Activated CD4-positive, CD25-positive, alpha-beta regulatory T cell (primary cell): Measurements from ENCODE around the gene ANKRD10.

Source experiments
- DNase-seq, 4 experiments: peaks; one replicate each; lab custom pipeline; 2025; lab: John Stamatoyannopoulos, UW

ANKRD10 gene

DNA sequence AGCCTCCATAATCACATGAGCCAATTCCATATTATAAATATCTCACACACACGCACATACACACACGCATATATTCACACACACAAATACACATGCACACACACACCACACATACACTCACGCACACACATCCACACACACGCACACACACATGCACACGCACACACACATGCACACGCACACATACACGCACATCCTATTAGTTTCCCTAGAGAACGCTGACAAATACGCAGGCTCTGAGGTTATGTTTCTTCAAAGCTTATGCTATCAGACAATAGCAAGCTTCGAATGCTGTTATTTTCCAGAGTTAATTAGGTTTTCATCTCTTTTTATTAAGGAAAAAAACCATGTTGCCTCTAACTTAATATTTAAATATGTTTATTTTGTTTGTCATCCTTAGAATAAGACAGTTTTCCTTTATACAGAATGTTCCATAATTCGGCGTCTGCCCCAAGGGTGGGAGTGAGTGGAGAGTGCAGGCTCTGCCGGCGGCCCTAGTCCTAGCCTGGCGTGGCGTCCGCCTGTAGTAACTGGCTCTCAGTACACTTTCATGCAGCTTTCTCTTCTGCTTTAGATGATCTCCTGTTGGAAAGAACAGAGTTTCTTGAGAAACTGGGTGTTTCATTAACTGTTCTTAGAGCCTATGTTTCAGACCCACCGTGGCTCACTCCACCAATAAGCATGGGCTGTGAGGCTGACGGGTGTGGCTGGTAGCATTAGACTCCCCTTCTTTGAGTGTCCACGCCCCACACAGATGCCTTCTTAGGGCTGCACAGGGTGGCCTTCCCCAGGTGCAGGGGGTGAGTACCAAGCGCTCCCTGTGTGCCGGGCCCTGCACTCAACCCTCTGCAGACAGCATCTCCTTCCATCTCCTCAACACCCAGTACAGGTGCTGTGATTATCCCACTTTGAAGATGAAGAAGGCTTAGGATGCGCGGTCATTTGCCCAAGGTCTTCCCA is 30.4 kb upstream of the ANKRD10 start:
- no peak for DNase-seq

GRCh38 chr13:110944121-110944967 is 29.5 kb upstream of the ANKRD10 start:
- DNase-seq, result no peak

DNA sequence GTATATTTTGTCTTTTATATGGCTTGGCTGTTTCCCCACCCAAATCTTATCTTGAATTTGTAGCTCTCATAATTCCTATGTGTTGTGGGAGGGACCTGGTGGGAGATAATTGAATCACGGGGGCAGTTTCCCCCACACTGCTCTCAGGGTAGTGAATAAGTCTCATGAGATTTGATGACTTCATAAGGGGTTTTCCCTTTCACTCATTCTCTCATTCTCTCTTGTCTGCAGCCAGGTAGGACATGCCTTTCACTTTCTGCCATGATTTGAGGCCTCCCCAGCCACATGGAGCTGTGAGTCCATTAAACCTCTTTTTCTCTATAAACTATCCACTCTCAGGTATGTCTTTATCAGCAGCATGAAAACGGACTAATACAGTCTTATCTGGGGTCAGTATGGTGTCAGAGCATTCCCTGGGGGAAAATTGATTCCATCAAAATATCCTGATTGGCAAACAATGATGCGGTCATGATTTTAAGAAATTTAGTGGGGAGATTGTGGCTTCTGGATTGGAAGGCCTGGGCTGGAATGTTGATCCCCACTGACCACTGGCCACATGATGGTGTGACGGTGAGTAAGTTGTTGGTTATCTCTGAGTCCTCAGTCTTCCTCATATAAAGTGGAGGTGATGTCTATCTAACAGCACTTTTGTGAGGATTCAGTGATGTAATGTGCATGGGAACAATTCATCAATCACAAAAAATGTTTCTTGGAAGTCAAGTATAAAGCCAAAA is 27.5 kb upstream of the ANKRD10 start:
- no peak for DNase-seq

GRCh38 chr13:110938662-110939421 is 24.0 kb upstream of the ANKRD10 start:
- no peak for DNase-seq

GRCh38 chr13:110937511-110938285 is 22.8 kb upstream of the ANKRD10 start:
- no peak for DNase-seq

DNA sequence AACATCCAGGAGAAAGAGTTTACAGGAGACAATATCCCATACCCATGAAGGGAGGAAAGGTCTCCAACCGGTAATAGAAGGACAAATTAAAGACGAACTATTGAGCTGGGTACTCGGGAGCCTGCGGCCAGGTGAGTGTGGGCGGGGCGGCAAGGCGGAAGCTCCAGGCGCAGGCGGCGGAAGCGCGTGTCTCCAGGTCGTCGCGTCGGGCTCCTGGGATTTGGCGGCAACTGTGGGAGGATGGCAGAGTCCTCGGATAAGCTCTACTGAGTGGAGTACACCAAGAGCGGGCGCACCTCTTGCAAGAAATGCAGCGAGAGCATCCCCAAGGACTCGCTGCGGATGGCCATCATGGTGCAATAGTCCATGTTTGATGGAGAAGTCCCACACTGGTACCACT is 21.6 kb upstream of the ANKRD10 start:
- no peak for DNase-seq

DNA sequence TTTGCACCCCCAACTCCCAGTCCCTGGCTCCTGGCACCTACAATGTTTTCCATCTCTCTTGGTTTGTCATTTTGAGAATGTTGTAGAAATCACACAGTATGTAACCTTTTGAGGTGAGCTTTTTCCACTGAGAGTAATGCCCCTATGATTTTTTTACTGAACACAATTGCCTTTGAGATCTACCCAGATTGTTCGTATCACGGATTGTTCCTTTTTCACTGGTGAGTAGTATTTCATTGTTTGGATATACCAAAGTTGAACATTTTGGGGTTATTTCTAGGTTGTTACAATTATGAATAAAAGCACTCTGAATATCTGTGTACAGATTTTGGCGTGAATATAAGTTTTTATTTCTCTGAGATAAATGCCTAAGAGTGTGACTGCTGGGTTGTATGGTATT is 17.7 kb upstream of the ANKRD10 start:
- no peak for DNase-seq

- no peak for DNase-seq
Observed at GRCh38 chr13:110929104-110929777, 14.4 kb upstream of the ANKRD10 start.

DNA sequence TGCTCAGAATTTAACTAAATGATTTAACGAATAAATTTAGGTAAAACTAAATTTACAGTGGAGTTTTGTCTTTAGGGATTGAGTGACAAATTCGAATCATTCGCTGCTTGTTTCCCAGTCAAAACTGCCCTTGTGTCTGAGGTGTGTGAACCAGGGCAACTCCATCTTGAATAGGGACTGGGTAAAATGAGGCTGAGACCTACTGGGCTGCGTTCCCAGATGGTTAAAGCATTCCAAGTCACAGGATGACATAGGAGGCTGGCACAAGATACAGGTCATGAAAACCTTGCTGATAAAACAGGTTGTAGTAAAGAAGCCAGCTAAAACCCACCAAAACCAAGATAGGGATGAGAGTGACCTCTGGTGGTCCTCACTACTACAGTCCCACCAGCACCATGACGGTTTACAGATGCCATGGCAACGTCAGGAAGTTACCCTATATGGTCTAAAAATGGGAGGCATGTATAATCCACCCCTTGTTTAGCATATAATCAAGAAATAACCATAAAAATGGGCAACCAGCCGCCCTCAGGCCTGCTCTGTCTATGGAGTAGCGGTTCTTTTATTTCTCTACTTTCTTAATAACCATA is 10.2 kb upstream of the ANKRD10 start:
- no peak for DNase-seq

GRCh38 chr13:110924639-110924934 is 9.7 kb upstream of the ANKRD10 start:
- no peak for DNase-seq

DNA sequence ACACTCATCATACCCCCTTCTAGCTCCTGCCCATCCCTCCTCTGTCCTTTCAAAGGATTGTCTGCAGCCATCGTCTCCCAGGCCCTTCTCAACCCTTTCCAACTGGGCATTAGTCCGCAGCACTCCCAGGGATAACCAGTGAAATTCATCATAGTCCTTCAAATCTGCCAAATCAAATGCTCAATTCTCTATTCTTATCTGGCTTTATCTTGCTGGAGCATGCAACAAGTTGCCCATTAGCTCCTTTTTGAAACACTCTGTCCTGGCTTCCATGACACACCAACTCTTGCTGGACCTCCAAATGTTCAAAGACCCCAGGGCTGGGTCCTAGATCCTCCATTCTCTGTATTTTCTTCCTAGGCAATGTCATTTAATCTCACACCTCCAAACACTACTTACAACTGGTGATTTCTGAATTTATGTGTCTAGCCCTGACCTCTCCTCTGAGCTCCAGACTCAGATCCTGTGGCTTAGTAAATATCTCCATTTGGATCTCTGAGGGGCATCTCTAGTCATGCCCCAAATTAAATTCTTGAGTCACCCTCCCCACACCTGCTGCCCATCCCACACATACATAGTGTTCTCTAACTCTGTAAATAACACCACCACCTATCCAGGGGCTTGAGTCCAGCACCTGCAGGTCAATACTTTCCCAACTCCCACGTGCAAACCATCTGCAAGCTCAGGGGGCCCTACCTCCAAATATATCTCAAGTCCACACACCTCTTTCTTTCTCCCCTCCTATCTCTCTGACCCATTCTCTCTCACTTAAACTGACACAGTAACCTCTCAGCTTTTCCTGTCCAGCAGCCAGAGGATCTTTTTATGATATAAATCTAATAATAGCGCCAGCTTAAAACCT is 9.1 kb upstream of the ANKRD10 start:
- no peak for DNase-seq

- DNase-seq, result no peak
Observed at GRCh38 chr13:110923086-110923485, 8.2 kb upstream of the ANKRD10 start.

GRCh38 chr13:110922506-110922905 is 7.6 kb upstream of the ANKRD10 start:
- no peak for DNase-seq

GRCh38 chr13:110921695-110922094 is 6.8 kb upstream of the ANKRD10 start:
- no peak for DNase-seq

- DNase-seq, result no peak
Observed at GRCh38 chr13:110921209-110921608, 6.3 kb upstream of the ANKRD10 start.

DNA sequence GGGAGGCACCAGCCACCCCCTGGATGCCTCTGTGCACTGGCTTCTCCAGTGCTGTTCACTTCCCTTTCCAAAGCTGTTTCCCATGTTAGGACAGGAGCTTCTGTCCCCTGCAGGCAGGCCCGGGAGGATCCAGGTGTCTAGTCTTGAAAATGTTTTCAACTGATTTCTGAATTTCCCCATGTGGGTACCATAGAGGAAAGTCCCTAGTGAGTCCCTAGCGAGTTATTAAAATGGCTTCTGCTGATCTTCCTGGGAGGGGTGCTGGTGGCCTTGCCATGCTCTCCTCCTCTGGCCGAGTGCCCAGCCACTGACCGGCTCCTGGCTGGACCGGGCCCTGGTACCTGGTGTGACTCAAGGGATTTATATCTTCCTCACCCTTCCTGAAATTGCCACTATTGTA is 5.2 kb upstream of the ANKRD10 start:
- no peak for DNase-seq

DNA sequence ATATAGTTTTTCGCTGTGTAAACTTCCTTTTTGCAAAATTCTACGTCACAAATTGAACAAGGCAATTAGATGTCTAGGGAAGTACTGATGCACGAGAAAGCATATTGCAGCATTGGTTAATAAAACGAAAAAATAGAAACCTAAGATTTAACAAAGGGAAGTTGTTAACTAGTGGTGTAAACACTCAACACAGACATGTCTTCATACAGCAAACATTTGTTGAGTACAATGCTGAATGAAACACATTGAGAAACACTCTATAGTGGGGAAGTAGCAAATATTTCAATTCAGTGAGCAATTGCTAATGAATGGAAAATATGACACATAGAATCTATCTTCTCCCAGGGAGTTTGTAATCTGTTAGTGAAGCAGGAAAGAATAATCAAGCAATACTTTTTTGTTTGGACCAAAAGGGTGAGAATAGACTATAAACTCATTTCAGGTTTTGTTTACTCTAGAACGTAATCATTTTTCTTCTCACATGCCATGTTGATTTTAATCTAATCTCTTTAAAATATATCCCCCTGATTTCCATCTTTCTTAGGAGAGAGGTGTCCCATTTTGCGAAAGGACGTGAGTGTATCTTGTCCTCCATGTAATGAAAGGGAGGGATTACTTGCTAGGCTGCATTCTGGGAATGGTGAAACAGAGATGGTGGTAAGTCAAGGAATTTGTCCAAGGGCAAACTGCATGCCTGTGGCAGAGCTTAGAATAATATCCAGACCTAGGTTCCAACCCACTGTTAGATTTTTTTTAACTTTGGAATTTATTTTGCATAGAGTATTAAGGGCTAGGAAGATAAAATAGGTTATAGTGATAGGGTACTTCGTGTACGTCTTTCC is 1.7 kb upstream of the ANKRD10 start:
- no peak for DNase-seq

DNA sequence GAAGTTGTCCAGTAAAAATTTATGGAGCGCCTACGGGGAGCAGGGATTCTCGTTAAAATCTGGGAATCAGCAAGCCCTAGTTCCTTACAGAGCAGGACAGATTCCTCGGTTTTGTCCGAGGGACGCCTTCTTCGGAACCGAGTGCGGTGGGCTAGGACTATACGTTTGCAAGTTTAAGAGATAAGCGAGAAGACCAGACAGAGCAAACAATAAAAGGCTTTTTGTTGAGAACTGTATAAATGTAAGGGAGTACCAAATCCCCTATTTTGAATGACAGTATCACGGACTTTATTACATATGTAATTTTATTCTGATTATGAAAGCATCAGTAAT is 971 bp upstream of the ANKRD10 start:
- no peak for DNase-seq
